CD4-positive, alpha-beta T cell treated with Interleukin-21 for 1 hour (primary cell): ENCODE data around the gene IL4R.
A peak's percentile ranks its signal among the peaks of the same experiment; 100 is the strongest.

Source experiments
- DNase-seq: peaks from one replicate; pipeline ENCODE4 v3.0.0-alpha.2; 2020

Gene IL4R

GRCh38 chr16:27289669-27290068, 24.1 kb upstream of the IL4R start:
- no peak for DNase-seq

GRCh38 chr16:27290562-27290961, 23.2 kb upstream of the IL4R start:
- DNase-seq: no peak

GRCh38 chr16:27291106-27291505, 22.7 kb upstream of the IL4R start:
- DNase-seq: no peak

- DNase-seq: no peak
These were observed 22.0 kb upstream of the IL4R start for GRCh38 chr16:27291722-27292240.

GRCh38 chr16:27293343-27293742, 20.4 kb upstream of the IL4R start:
- DNase-seq: no peak

GRCh38 chr16:27298132-27298531, 15.6 kb upstream of the IL4R start:
- DNase-seq: no peak

- no peak for DNase-seq
These were observed 12.4 kb upstream of the IL4R start for GRCh38 chr16:27301236-27301861.

GRCh38 chr16:27302126-27302525, 11.6 kb upstream of the IL4R start:
- DNase-seq: no peak

- DNase-seq: no peak
These were observed 10.3 kb upstream of the IL4R start for GRCh38 chr16:27303256-27304100.

- DNase-seq: no peak
These were observed 9.7 kb upstream of the IL4R start for GRCh38 chr16:27304102-27304501.

- no peak for DNase-seq
These were observed 8.7 kb upstream of the IL4R start for GRCh38 chr16:27304881-27305745.

GRCh38 chr16:27305839-27306442, 7.8 kb upstream of the IL4R start:
- DNase-seq: no peak

GRCh38 chr16:27308792-27309191, 5.0 kb upstream of the IL4R start:
- DNase-seq: no peak

GRCh38 chr16:27310576-27311447, 3.0 kb upstream of the IL4R start:
- DNase-seq: no peak

GRCh38 chr16:27311448-27311830, 2.3 kb upstream of the IL4R start:
- no peak for DNase-seq

- no peak for DNase-seq
These were observed 1.9 kb upstream of the IL4R start for GRCh38 chr16:27311897-27312303.

- no peak for DNase-seq
These were observed 973 bp upstream of the IL4R start for GRCh38 chr16:27312580-27313421.

GRCh38 chr16:27314161-27314723, 468 bp downstream of the IL4R start:
- peak; percentile 65 for DNase-seq

GRCh38 chr16:27314986-27315332, 1.2 kb downstream of the IL4R start:
- DNase-seq: no peak

- DNase-seq: peak; percentile 49
These were observed 1.7 kb downstream of the IL4R start for GRCh38 chr16:27315333-27316037.
